Measurements from ENCODE around the gene ADD3. TPM values are rescaled to one million over a fixed set of nuclear protein-coding genes. Genes with fewer than 3 reads are reported as not detected.

ADD3 gene
- total and polyA plus RNA-seq, 7 donors: 4.2 to 26.3 (median 10.4) TPM

- no peaks in the 10 kb centered on the region for H3K36me3 ChIP-seq (ENCODE audit: insufficient read depth in 1 of 2, low read depth in 1 of 2)
- no peaks in the 10 kb centered on the region for H3K27me3 ChIP-seq (ENCODE audit: insufficient read depth in 3 of 3, low read length in 2 of 3)
- H3K4me1 ChIP-seq: no peaks in the 10 kb centered on the region
- no peak for TF ChIP-seq CTCF (IDR thresholded peaks at IDR 0.05)
- intact Hi-C loops (cut with DNase I): no loop called here
- no peaks in the 10 kb centered on the region for H3K9me3 ChIP-seq
- WGBS, 3 donors: 73 to 76% (median 75%) methylated on average over 3 of the region's 3 CpGs
- no peak for ATAC-seq
- H3K4me3 ChIP-seq: no peak overlapping the region
- H3K27ac ChIP-seq: no peak overlapping the region
- DNase-seq: no peak
These were observed 36.1 kb upstream of the ADD3 start for GRCh38 chr10:109971634-109972033.

- Histone ChIP-seq H3K27me3 (ENCODE audit: insufficient read depth in 3 of 3, low read length in 2 of 3) (no peaks in the 10 kb centered on the region), H3K4me1 (no peaks in the 10 kb centered on the region), H3K36me3 (ENCODE audit: insufficient read depth in 1 of 2, low read depth in 1 of 2) (no peaks in the 10 kb centered on the region), H3K4me3 (no peak overlapping the region), H3K27ac (no peak overlapping the region), H3K9me3 (no peaks in the 10 kb centered on the region)
- DNase-seq (no peak), ATAC-seq (no peak)
- WGBS, 3 donors: 90 to 98% (median 92%) methylated on average over 2 of the region's 2 CpGs
- intact Hi-C loops (cut with DNase I): no loop called here
- TF ChIP-seq CTCF (IDR thresholded peaks at IDR 0.05): no peak
These were observed 35.3 kb upstream of the ADD3 start for GRCh38 chr10:109972372-109973001.

- Histone ChIP-seq H3K27ac (no peak overlapping the region), H3K36me3 (ENCODE audit: insufficient read depth in 1 of 2, low read depth in 1 of 2) (no peaks in the 10 kb centered on the region), H3K4me1 (no peaks in the 10 kb centered on the region), H3K9me3 (no peaks in the 10 kb centered on the region), H3K4me3 (no peak overlapping the region), H3K27me3 (ENCODE audit: insufficient read depth in 3 of 3, low read length in 2 of 3) (no peaks in the 10 kb centered on the region)
- ATAC-seq: no peak
- no peak for TF ChIP-seq CTCF (IDR thresholded peaks at IDR 0.05)
- DNase-seq: no peak
- 81 to 84% (median 82%) methylated on average over 3 of the region's 3 CpGs for WGBS, 3 donors
- intact Hi-C loops (cut with DNase I): no loop called here
These were observed 34.4 kb upstream of the ADD3 start for GRCh38 chr10:109973326-109973829.

- Histone ChIP-seq H3K4me3 (no peak overlapping the region), H3K27ac (no peak overlapping the region), H3K27me3 (ENCODE audit: insufficient read depth in 3 of 3, low read length in 2 of 3) (no peaks in the 10 kb centered on the region), H3K4me1 (no peaks in the 10 kb centered on the region), H3K36me3 (ENCODE audit: insufficient read depth in 1 of 2, low read depth in 1 of 2) (no peaks in the 10 kb centered on the region), H3K9me3 (no peaks in the 10 kb centered on the region)
- intact Hi-C loops (cut with DNase I): no loop called here
- DNase-seq (no peak), ATAC-seq (no peak)
- TF ChIP-seq CTCF (IDR thresholded peaks at IDR 0.05): no peak
- 67 to 69% (median 68%) methylated on average over 9 of the region's 9 CpGs for WGBS, 3 donors
These were observed 33.1 kb upstream of the ADD3 start for GRCh38 chr10:109974504-109975191.

Measured in psoas muscle (tissue), 8 donors.